ENCODE results near the gene PDE3B.

The PDE3B gene

GRCh38 chr11:14892036-14892556, 248.5 kb downstream of the PDE3B start, which contains the start of gene CYP2R1:
CYP2R1 (minus strand) TSS chr11:14892231; CDS start chr11:14892205, 26 bp downstream.
- peak; percentile 97 for DNase-seq

GRCh38 chr11:14892577-14892976, 249.0 kb downstream of the PDE3B start:
- no peak for DNase-seq

- peak; percentile 63 for DNase-seq
Observed at GRCh38 chr11:14894657-14895598, 251.3 kb downstream of the PDE3B start.

GRCh38 chr11:14898355-14898754, 254.8 kb downstream of the PDE3B start:
- no peak for DNase-seq

- DNase-seq = no peak
Observed at GRCh38 chr11:14898906-14899305, 255.3 kb downstream of the PDE3B start.

- peak; percentile 80 for DNase-seq
Observed at GRCh38 chr11:14902650-14903350, 259.2 kb downstream of the PDE3B start.

GRCh38 chr11:14904745-14905103, 261.1 kb downstream of the PDE3B start:
- DNase-seq = peak; percentile 41

GRCh38 chr11:14905104-14906033, 261.8 kb downstream of the PDE3B start:
- DNase-seq = peak; percentile 6

GRCh38 chr11:14906578-14906977, 263.0 kb downstream of the PDE3B start:
- no peak for DNase-seq

GRCh38 chr11:14906993-14907392, 263.4 kb downstream of the PDE3B start:
- DNase-seq = no peak

- peak; percentile 28 for DNase-seq
Observed at GRCh38 chr11:14907411-14908213, 264.0 kb downstream of the PDE3B start.

- peak; percentile 30 for DNase-seq
Observed at GRCh38 chr11:14908214-14908880, 264.7 kb downstream of the PDE3B start.

- DNase-seq = no peak
Observed at GRCh38 chr11:14914536-14914935, 270.9 kb downstream of the PDE3B start.

GRCh38 chr11:14916403-14916802, 272.8 kb downstream of the PDE3B start:
- no peak for DNase-seq
